ENCODE data around the gene MAP3K8. TPM values are rescaled to one million over a fixed set of nuclear protein-coding genes. Genes with fewer than 3 reads are reported as not detected.

The MAP3K8 gene
- total RNA-seq, 4 donors from 2014 or later, result 3.2 to 5.3 (median 4.2) TPM

DNA sequence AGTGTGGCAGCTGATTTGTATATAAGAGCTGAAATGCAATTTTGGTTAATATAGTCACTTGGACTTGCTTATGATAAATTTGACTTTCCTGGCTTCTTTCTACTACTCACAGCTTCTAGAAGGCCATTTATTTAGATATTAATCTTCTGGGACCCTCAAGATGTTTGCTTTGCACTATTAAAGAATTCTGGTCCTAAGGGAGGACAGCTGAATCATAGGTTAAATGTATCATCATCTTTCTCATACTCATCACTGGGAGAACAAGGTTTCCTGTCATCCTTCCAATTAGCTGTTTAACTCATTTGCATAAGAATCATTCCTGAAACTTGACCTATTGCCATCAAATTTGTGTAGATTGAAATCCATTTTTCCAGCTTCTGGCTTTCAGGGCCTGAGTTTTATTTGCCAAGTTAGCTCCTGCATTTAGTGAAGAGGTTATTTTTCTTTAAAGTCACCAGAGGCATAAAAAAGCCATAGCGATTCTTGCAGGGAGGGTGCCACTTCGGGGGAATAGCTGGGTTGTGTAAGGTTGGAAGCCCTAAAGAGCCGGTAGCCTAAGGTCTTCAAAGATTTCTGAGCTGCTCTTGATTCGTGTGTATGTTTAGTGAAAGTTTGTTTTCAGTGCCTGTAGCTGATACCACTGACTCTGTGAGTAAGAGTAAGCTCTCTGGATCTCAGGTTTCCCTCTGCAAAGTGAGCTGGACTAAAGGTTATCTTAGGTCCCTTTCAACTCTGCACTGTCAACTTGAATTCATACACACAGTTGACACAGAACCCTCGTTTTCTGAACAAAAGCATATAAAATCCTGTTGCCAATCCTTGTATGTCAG is 4.3 kb downstream of the MAP3K8 start:
- H3K36me3 ChIP-seq, result peaks cover 0 to 12% of the 10 kb centered on the region in 2 donors
- intact Hi-C loops (cut with DNase I; ENCODE audit: low total_unique reads), result loop anchor here (5.0 to 10.0 kb wide), 2 partner anchors 91 to 433 kb away; partner anchors contain the start of gene MTPAP
- TF ChIP-seq, protein P1, sequence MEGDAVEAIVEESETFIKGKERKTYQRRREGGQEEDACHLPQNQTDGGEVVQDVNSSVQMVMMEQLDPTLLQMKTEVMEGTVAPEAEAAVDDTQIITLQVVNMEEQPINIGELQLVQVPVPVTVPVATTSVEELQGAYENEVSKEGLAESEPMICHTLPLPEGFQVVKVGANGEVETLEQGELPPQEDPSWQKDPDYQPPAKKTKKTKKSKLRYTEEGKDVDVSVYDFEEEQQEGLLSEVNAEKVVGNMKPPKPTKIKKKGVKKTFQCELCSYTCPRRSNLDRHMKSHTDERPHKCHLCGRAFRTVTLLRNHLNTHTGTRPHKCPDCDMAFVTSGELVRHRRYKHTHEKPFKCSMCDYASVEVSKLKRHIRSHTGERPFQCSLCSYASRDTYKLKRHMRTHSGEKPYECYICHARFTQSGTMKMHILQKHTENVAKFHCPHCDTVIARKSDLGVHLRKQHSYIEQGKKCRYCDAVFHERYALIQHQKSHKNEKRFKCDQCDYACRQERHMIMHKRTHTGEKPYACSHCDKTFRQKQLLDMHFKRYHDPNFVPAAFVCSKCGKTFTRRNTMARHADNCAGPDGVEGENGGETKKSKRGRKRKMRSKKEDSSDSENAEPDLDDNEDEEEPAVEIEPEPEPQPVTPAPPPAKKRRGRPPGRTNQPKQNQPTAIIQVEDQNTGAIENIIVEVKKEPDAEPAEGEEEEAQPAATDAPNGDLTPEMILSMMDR (IDR thresholded peaks at IDR 0.05 in 4 of 5, conservative IDR thresholded peaks at IDR 0.05 in 1 of 5), result no peak
- TF ChIP-seq POLR2A (IDR thresholded peaks at IDR 0.05), result no peak

DNA sequence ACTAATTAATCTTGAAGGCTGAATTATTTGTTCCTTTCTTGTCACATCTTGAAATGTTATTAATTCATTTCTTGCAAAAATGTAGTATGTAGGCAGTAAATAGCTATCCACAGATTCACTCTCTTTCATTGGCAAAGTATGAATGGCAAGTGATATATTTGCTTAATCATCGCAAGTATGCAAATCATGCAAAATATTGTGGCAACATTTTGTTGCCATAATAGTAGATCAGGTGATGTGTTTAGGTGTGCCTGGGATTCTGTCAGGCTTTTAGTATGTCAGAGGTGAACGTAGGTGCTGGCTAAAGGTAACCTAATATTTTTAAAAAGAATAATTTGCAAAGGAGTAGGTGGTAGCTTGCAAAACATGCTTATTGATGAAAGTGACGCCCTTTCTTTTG is 5.9 kb downstream of the MAP3K8 start:
- in situ Hi-C loops (cut with MboI; ENCODE audit: low sequenced_read_pairs in 4 of 4) (no loop called here), intact Hi-C loops (cut with DNase I; ENCODE audit: low total_unique reads) (loop anchor here (5.0 to 10.0 kb wide), 2 partner anchors 93 to 435 kb away; partner anchors contain the start of gene MTPAP)
- Histone ChIP-seq H3K27me3 (no peaks in the 10 kb centered on the region), H3K27ac (peak overlapping the region in 1 of 4 donors; percentile 98), H3K4me3 (no peak overlapping the region), H3K9me3 (no peaks in the 10 kb centered on the region), H3K4me1 (peaks cover 70 to 78% of the 10 kb centered on the region in 2 donors), H3K36me3 (peaks cover 0 to 12% of the 10 kb centered on the region in 2 donors)
- TF ChIP-seq, protein P1 (IDR thresholded peaks at IDR 0.05 in 4 of 5, conservative IDR thresholded peaks at IDR 0.05 in 1 of 5), result no peak
- DNase-seq (no peak), ATAC-seq (no peak)

More for the DNA sequence above, 4.3 kb downstream of the MAP3K8 start:
- in situ Hi-C loops (cut with MboI; ENCODE audit: low sequenced_read_pairs in 4 of 4), result no loop called here
- peak; percentile 51 to 55 for ATAC-seq
- peak overlapping the region; percentile 19 to 96 (median 86) for H3K4me3 ChIP-seq
- peaks cover 64 to 70% of the 10 kb centered on the region in 2 donors for H3K4me1 ChIP-seq
- H3K27me3 ChIP-seq, result no peaks in the 10 kb centered on the region
- no peaks in the 10 kb centered on the region for H3K9me3 ChIP-seq
- DNase-seq, result no peak
- H3K27ac ChIP-seq, result peak overlapping the region; percentile 94 to 98 (median 97)

DNA sequence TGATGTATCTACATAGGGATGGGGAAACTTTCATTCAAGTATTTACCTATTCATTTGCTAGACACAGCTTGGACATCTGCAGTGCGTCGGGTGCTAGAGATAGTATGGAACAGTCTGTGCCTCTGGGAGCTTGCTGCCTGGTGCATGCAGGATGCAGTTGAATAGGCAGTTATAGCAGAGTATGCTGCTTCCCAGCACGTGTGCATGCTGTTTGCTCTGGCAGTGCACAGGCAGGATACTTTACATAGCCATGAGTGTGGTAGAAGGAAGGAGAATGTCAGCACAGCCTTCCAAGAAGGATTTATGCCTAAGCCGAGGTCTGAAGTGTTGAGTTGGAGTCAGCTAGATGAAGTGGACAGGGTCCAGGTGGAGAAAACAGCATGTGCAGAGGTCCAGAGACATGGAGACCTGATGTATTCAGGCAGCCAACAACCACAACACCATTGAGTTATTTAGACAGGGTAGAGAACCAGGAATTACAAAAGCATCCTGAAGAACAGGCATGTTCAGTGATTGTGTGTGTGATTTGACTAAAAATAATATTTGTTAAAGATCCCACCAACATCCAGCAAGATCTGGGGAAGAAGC is 8.1 kb downstream of the MAP3K8 start:
- H3K36me3 ChIP-seq, result peaks cover 0 to 12% of the 10 kb centered on the region in 2 donors
- TF ChIP-seq, protein P1 (IDR thresholded peaks at IDR 0.05 in 4 of 5, conservative IDR thresholded peaks at IDR 0.05 in 1 of 5), result no peak
- TF ChIP-seq POLR2A (IDR thresholded peaks at IDR 0.05), result no peak
- in situ Hi-C loops (cut with MboI; ENCODE audit: low sequenced_read_pairs in 4 of 4) (no loop called here), intact Hi-C loops (cut with DNase I; ENCODE audit: low total_unique reads) (no loop called here)
- no peaks in the 10 kb centered on the region for H3K9me3 ChIP-seq
- DNase-seq, result no peak
- peaks cover 73 to 83% of the 10 kb centered on the region in 2 donors for H3K4me1 ChIP-seq
- no peak overlapping the region for H3K4me3 ChIP-seq
- H3K27ac ChIP-seq, result peak overlapping the region; percentile 13 to 55 (median 38)
- peak in 1 of 2 donors; percentile 19 for ATAC-seq
- no peaks in the 10 kb centered on the region for H3K27me3 ChIP-seq

DNA sequence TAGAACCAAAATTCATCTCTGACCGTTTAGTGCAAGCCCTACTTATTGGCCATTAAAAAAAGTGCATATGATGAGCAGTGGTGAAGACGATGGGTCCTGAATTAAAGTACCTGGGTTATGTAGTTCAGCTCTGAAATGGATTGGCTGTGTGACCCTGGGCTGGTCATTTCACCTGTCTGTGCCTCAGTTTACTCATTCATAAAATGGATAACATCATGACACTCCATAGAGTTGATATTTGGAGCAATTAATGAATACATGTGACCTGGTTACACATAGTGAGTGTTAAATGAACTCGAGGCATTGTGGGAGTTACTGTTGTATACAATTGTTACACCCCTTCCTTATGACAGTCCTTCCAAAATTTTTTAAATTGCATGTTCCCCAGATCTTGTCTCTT is 9.1 kb downstream of the MAP3K8 start:
- Histone ChIP-seq H3K9me3 (no peaks in the 10 kb centered on the region), H3K4me1 (peaks cover 71 to 81% of the 10 kb centered on the region in 2 donors), H3K27me3 (no peaks in the 10 kb centered on the region), H3K36me3 (peaks cover 0 to 20% of the 10 kb centered on the region in 2 donors), H3K4me3 (no peak overlapping the region), H3K27ac (no peak overlapping the region)
- no peak for TF ChIP-seq POLR2A (IDR thresholded peaks at IDR 0.05)
- TF ChIP-seq, protein P1 (IDR thresholded peaks at IDR 0.05 in 4 of 5, conservative IDR thresholded peaks at IDR 0.05 in 1 of 5), result no peak
- in situ Hi-C loops (cut with MboI; ENCODE audit: low sequenced_read_pairs in 4 of 4) (no loop called here), intact Hi-C loops (cut with DNase I; ENCODE audit: low total_unique reads) (no loop called here)
- ATAC-seq, result no peak
- DNase-seq, result no peak

Measured in gastrocnemius medialis (tissue), 4 donors.